HG02798 (cell line): ENCODE results near the gene CCL27.

ENCODE experiments used
- ATAC-seq: cut with Tn5 transposase; IDR thresholded peaks from one replicate; pipeline ENCODE4 v1.9.1; 2021; ENCODE audit warnings: mild to moderate bottlenecking; ENCODE audit not compliant: unreplicated experiment, poor library complexity

CCL27 gene

GRCh38 chr9:34685591-34685990 lies 23.1 kb upstream of the CCL27 start:
- ATAC-seq: no peak

GRCh38 chr9:34684816-34685215 lies 22.4 kb upstream of the CCL27 start:
- no peak for ATAC-seq

GRCh38 chr9:34684145-34684544 lies 21.7 kb upstream of the CCL27 start:
- no peak for ATAC-seq

GRCh38 chr9:34675869-34676268 lies 13.4 kb upstream of the CCL27 start:
- ATAC-seq: no peak

GRCh38 chr9:34675048-34675714 lies 12.7 kb upstream of the CCL27 start:
- no peak for ATAC-seq

GRCh38 chr9:34674440-34674839 lies 12.0 kb upstream of the CCL27 start:
- ATAC-seq: no peak

- ATAC-seq: no peak
Observed at GRCh38 chr9:34671307-34671706, 8.8 kb upstream of the CCL27 start.

- ATAC-seq: no peak
Observed at GRCh38 chr9:34669809-34670562, 7.5 kb upstream of the CCL27 start.

- ATAC-seq: peak; percentile 73
Observed at GRCh38 chr9:34665381-34666250, 3.2 kb upstream of the CCL27 start.

GRCh38 chr9:34665067-34665380 lies 2.6 kb upstream of the CCL27 start:
- ATAC-seq: no peak

- peak; percentile 44 for ATAC-seq
Observed at GRCh38 chr9:34664281-34665066, 2.0 kb upstream of the CCL27 start.

GRCh38 chr9:34663303-34663605 lies 797 bp upstream of the CCL27 start:
- no peak for ATAC-seq

- no peak for ATAC-seq
Observed at GRCh38 chr9:34659592-34660253, 2.7 kb downstream of the CCL27 start.

GRCh38 chr9:34658461-34658860 lies 4.0 kb downstream of the CCL27 start:
- ATAC-seq: no peak

- ATAC-seq: no peak
Observed at GRCh38 chr9:34656992-34657391, 5.5 kb downstream of the CCL27 start.

GRCh38 chr9:34655394-34655793 lies 7.1 kb downstream of the CCL27 start:
- ATAC-seq: no peak

GRCh38 chr9:34654323-34655051 lies 8.0 kb downstream of the CCL27 start:
- ATAC-seq: no peak

GRCh38 chr9:34653151-34654072 lies 9.0 kb downstream of the CCL27 start:
- no peak for ATAC-seq
